ENCODE results near the gene TGM1. TPM values are rescaled to one million over a fixed set of nuclear protein-coding genes. Genes with fewer than 3 reads are reported as not detected.

Gene TGM1
- total RNA-seq (2014; rRNA removed; shearing (Covaris generic)): 0.05 and 0.20 TPM in 2 replicates

- no peaks in the 10 kb centered on the region for H3K4me1 ChIP-seq
- no peak within 1 kb of the TSS for H3K27ac ChIP-seq
- no peaks in the 10 kb centered on the region for H3K36me3 ChIP-seq
- no peak within 1 kb of the TSS for H3K4me3 ChIP-seq
- no peaks in the 10 kb centered on the region for H3K9me3 ChIP-seq (replicated peaks)
- no peak for DNase-seq
- H3K27me3 ChIP-seq: no peaks in the 10 kb centered on the region
These were observed at the start of gene TGM1 for GRCh38 chr14:24262821-24263733. Gene TGM1 (minus strand): TSS chr14:24263177. CDS start chr14:24262352, 825 bp downstream.

DNA sequence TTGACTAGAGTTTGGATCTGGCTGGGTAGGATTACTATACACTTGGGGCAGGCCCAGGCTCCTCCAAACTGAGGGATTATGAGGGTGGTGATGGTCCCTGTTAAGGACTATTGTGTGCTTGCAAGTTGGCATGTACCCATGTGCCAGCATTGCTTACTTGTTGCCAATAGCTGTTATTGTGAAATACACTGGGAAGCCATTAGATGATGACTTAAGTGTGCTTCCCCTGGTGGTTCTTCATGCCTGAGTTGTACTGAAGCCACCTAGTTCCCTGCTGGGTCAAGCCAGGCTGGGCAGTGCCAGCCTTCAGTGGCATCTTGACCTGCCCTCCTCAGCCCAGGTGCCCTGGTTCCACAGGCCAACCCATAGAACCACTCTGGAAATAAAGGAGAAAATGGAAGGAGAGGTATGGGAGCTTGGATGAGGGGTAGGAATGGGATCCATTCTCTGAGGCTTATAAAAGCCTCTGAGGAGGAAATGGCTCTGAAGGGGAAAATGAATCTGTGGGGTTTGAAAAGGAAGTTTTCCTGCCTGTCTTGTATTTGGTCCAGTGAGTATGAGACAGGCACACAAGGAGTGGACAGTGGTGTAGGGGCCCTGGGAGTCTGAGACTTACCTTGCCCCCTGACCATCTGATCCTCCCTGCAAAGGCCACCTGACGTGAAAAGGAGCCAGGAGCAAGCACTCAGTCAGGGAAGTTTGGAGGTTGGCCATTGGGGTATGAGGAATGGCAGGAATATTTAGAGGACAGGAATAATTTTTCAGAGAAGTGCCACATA is 49.0 kb upstream of the TGM1 start:
- Histone ChIP-seq H3K27ac (no peak overlapping the region), H3K4me3 (no peak overlapping the region)

DNA sequence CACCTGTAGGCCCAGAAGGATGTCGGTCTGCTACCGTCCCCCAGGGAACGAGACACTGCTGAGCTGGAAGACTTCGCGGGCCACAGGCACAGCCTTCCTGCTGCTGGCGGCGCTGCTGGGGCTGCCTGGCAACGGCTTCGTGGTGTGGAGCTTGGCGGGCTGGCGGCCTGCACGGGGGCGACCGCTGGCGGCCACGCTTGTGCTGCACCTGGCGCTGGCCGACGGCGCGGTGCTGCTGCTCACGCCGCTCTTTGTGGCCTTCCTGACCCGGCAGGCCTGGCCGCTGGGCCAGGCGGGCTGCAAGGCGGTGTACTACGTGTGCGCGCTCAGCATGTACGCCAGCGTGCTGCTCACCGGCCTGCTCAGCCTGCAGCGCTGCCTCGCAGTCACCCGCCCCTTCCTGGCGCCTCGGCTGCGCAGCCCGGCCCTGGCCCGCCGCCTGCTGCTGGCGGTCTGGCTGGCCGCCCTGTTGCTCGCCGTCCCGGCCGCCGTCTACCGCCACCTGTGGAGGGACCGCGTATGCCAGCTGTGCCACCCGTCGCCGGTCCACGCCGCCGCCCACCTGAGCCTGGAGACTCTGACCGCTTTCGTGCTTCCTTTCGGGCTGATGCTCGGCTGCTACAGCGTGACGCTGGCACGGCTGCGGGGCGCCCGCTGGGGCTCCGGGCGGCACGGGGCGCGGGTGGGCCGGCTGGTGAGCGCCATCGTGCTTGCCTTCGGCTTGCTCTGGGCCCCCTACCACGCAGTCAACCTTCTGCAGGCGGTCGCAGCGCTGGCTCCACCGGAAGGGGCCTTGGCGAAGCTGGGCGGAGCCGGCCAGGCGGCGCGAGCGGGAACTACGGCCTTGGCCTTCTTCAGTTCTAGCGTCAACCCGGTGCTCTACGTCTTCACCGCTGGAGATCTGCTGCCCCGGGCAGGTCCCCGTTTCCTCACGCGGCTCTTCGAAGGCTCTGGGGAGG is 47.9 kb upstream of the TGM1 start, which contains the start of gene LTB4R:
Gene LTB4R, plus strand, starts transcription at position 857 of the 959 bp plus-strand sequence. CDS start 4,150 bp downstream, outside the sequence.
- no peaks in the 10 kb centered on the region for H3K9me3 ChIP-seq (replicated peaks)
- peaks cover 17% of the 10 kb centered on the region for H3K36me3 ChIP-seq
- no peaks in the 10 kb centered on the region for H3K27me3 ChIP-seq
- H3K4me3 ChIP-seq: no peak within 1 kb of the TSS
- DNase-seq: no peak
- no peaks in the 10 kb centered on the region for H3K4me1 ChIP-seq
- H3K27ac ChIP-seq: no peak within 1 kb of the TSS

More for the DNA sequence above, 49.0 kb upstream of the TGM1 start:
- Histone ChIP-seq H3K27me3 (no peaks in the 10 kb centered on the region), H3K36me3 (peaks cover 13% of the 10 kb centered on the region), H3K9me3 (replicated peaks) (no peaks in the 10 kb centered on the region), H3K4me1 (no peaks in the 10 kb centered on the region)
- no peak for DNase-seq

DNA sequence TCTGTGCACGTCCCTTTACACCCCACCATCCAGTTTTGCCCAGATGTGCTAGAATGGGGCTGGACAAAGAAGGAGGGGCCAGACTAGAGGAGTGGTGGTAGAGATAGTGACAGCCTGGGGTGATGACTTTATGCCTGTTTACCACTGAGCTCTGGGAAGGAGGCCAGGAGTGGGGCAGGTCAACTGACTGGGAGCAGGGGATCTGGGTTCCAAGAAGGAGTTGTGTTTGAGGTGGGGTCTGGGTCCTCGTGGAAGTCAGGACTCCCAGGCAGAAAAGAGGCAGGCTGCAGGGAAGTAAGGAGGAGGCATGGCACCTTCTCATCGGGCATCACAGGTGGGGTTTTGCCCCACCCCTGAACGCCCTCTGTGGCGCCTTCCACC is 47.3 kb upstream of the TGM1 start:
- Histone ChIP-seq H3K27me3 (no peaks in the 10 kb centered on the region), H3K4me3 (no peak overlapping the region), H3K4me1 (no peaks in the 10 kb centered on the region), H3K36me3 (peaks cover 24% of the 10 kb centered on the region), H3K9me3 (replicated peaks) (no peaks in the 10 kb centered on the region), H3K27ac (no peak overlapping the region)
- DNase-seq: no peak

DNA sequence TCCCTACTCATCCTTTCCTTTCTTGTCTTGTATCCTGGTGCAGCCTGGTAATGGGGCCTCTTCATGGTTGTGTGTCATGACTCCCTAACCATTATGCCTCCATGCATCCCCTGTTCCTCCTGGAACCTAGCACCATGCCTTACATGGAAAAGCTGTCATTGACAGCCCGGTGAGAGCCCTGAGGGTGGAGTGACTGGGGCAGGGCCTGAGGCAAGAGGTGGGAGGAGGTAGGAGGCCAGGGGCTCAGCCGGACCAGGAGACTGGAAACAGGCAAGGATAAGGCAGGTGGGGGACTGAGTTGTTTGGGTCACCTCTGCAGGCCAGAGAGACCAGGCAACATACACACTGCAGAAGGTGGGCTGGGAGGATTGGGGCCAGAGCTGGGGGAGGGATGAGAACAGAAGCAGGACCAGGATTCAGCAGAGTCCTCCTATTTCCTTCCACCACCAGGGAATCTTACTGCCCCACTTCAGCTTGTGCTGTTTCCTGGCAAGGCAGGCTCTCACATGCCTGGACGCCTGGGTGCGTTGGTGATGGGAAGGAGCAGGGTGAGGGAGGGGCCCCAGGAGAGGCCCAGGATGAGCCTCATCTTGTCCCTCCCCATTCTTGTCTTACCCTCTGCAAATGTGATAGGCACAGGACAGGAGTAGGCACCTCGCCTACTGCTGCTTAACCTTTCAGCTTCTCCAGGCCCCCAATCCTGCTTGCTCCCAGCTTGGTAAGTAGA is 46.7 kb upstream of the TGM1 start, which contains the start of gene LTB4R2:
Gene LTB4R2, plus strand, starts transcription at position 603 of the 727 bp plus-strand sequence. CDS start 525 bp downstream, outside the sequence.
- peaks cover 28% of the 10 kb centered on the region for H3K36me3 ChIP-seq
- no peak within 1 kb of the TSS for H3K4me3 ChIP-seq
- no peaks in the 10 kb centered on the region for H3K9me3 ChIP-seq (replicated peaks)
- no peak for DNase-seq
- H3K27me3 ChIP-seq: no peaks in the 10 kb centered on the region
- no peaks in the 10 kb centered on the region for H3K4me1 ChIP-seq
- H3K27ac ChIP-seq: no peak within 1 kb of the TSS

DNA sequence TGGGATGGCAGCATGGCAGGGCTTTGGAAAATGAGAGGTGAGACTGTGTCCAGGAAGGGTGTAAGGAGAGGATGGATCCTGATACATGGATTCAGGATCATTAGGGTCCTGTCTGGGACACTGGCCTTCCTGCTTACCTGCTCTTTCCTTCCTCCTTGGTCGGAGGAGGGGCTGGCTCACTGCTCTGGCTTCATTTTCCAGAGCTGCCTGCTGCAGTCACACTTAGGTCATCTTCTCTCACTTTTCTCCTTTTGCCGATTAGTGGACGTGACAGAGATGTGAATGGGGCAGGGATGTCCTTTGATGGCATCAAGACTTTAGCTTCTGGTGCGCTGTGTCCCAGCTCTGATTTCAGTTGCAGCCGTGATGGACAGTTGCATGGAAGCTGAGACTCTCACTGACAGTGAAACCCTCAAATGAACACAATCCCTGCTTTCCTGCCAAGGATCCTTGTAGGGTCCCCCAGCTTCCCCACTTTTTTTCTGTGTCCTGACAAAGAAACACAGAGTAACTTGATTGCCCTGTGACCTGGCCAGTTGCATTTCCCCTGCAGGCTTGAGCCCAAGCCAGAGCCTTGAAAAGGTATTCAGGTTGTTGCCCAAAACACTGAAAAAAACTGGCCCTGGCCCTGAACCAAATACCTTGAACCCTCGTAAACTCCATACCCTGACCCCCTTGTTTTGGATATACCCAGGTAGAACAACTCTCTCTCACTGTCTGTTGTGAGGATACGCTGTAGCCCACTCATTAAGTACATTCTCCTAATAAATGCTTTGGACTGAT is 45.6 kb upstream of the TGM1 start:
- H3K27me3 ChIP-seq: no peaks in the 10 kb centered on the region
- DNase-seq: no peak
- H3K9me3 ChIP-seq (replicated peaks): no peaks in the 10 kb centered on the region
- peaks cover 37% of the 10 kb centered on the region for H3K36me3 ChIP-seq
- no peak overlapping the region for H3K4me3 ChIP-seq
- no peaks in the 10 kb centered on the region for H3K4me1 ChIP-seq
- no peak overlapping the region for H3K27ac ChIP-seq

DNA sequence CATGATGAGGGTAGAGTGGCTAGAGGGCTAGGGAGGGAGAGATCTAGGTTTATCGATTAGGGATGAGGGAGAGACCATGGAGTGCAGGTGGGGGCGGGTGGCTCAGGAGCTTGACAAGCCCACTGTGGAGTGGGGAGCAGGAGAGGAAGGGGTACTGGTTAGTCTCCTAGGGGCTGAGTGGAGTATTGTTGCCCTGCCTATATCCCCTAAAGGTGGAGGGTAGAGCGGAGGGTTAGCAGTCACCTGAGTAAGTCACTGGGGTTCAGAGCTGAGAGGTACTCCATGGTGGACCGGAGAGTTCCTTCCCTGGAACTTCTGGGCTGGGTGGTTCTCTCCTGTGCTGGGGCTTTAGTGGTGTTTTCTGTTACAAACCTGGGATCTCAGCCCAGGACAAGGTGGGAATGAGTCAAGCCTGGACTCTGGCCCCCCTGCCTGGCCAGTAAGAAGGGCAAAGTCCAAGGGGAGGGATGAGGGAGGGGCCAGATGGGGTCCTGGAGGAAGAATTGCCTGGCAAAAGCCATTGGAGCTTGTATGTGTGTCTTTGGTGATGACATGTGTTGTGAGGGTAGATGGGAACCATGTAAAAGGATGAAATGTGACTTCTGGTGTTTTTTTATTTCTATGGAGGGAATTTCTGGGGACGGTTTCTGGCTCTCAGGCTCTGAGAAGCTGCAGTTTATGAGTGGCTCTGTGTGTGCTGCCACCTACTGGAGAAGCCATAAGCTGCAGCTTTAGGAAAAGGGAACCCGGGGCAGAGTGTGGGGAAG is 44.8 kb upstream of the TGM1 start, which contains the start of gene CIDEB:
Gene CIDEB, minus strand, starts transcription at position 403 of the 767 bp plus-strand sequence. Its CDS starts 119 bp downstream, at position 284.
- no peaks in the 10 kb centered on the region for H3K27me3 ChIP-seq

GRCh38 chr14:24307156-24307574 is 44.2 kb upstream of the TGM1 start:
- no peaks in the 10 kb centered on the region for H3K27me3 ChIP-seq
- H3K27ac ChIP-seq: no peak overlapping the region
- no peaks in the 10 kb centered on the region for H3K4me1 ChIP-seq
- DNase-seq: no peak
- H3K9me3 ChIP-seq (replicated peaks): no peaks in the 10 kb centered on the region
- H3K36me3 ChIP-seq: peaks cover 45% of the 10 kb centered on the region
- no peak overlapping the region for H3K4me3 ChIP-seq

More for the DNA sequence above, 44.8 kb upstream of the TGM1 start, which contains the start of gene CIDEB:
- Histone ChIP-seq H3K27ac (no peak within 1 kb of the TSS), H3K4me1 (no peaks in the 10 kb centered on the region), H3K36me3 (peaks cover 39% of the 10 kb centered on the region), H3K9me3 (replicated peaks) (no peaks in the 10 kb centered on the region), H3K4me3 (no peak within 1 kb of the TSS)
- peak; percentile 57 to 80 for DNase-seq

DNA sequence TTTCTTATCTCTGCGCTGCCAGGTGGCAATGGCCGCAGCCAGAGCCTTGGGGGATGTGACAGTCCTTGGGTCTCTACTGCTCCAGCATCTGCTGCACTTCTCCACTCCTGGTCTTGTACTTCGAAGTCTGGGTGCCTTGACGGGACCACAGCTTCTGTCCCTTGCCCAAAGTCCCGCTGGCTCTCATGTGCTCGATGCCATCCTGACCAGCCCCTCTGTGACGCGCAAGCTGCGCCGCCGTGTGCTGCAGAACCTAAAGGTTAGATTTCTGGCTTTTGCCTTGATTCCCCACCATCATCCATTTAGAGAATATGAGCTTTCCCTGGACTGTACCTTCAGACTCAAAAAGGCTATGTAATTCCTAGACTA is 41.0 kb upstream of the TGM1 start:
- Histone ChIP-seq H3K9me3 (replicated peaks) (no peaks in the 10 kb centered on the region), H3K27me3 (no peaks in the 10 kb centered on the region), H3K4me1 (no peaks in the 10 kb centered on the region), H3K27ac (no peak overlapping the region), H3K4me3 (no peak overlapping the region), H3K36me3 (peaks cover 41% of the 10 kb centered on the region)
- no peak for DNase-seq

GRCh38 chr14:24300326-24300980 is 37.5 kb upstream of the TGM1 start:
- no peaks in the 10 kb centered on the region for H3K4me1 ChIP-seq
- no peaks in the 10 kb centered on the region for H3K27me3 ChIP-seq
- peak overlapping the region; percentile 64; the same call in 1 of the 2 replicates for H3K27ac ChIP-seq
- H3K9me3 ChIP-seq (replicated peaks): no peaks in the 10 kb centered on the region
- H3K4me3 ChIP-seq: peak overlapping the region; percentile 66
- DNase-seq: no peak
- H3K36me3 ChIP-seq: peaks cover 25% of the 10 kb centered on the region

DNA sequence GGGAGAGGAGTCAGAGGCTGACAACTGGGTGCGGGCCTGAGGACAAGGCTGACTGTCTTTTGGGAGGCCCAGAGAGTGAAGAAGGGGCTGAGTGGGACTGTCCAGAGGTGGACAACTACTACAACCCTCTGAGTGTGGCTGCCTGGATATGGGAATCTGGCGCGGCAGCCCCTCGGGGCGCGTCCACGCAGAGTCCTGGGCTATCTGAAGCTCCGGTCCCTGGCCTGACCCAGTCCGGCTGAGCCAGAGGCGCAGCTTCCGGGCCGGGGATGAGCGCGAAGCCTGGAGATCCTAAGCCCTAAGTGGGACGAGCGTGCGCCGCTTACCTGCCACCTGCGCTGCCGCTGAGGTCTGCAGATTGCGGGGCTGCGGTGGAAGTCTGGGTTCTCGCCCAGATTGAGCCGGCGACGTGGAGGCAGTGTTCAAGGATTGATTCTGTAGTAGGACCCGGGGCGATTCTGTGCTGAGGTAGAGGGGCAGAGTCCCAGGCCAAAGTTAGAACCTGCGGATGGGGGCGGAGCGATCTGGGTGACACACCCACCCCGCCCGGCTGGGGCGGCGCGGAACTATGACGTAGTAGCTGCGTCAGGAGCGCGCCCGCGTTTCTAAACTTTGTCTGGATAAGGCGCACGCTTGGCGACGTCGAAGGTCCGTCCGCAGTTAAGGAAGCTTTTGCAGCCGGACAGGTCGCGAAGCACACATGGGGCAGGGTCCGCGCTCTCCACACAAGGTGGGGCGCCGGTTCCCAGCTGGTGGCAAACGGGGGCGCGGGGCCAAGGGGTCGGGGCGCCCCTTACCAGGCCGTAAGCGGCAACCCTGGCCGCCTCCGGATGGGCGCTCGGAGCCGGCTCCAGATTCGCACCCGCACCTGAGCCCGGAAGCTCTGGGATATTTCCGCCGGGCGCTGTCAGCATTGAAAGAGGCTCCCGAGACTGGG is 36.5 kb upstream of the TGM1 start, which contains the start of the genes DHRS1 and NOP9:
Gene DHRS1, minus strand, starts transcription at position 526 of the 937 bp plus-strand sequence. CDS start 674 bp downstream, outside the sequence.
Gene NOP9, plus strand, starts transcription at position 596 of the 937 bp plus-strand sequence. Its CDS starts 105 bp downstream, at position 701.
- Histone ChIP-seq H3K27ac (peak within 1 kb of the TSS; percentile 64), H3K4me1 (no peaks in the 10 kb centered on the region), H3K4me3 (peak within 1 kb of the TSS; percentile 66), H3K9me3 (replicated peaks) (no peaks in the 10 kb centered on the region), H3K27me3 (no peaks in the 10 kb centered on the region), H3K36me3 (peaks cover 18% of the 10 kb centered on the region)
- peak; percentile 85 to 91 for DNase-seq

Measured in SJCRH30 (cell line).